GM12875 (cell line): ENCODE measurements around the gene ZFYVE28.

Experiments used
- H3K4me3 ChIP-seq: one replicate; pipeline ENCODE4 v1.5.1; 2011; ENCODE audit warnings: low read depth, low read length, control low read depth
- CTCF ChIP-seq: IDR thresholded peaks from 2 replicates; pipeline ENCODE4 v1.5.1; 2011; ENCODE audit warnings: low read depth, mild to moderate bottlenecking, control low read depth, inconsistent platforms, low read length, moderate library complexity, borderline replicate concordance; ENCODE audit not compliant: insufficient read depth

The ZFYVE28 gene

DNA sequence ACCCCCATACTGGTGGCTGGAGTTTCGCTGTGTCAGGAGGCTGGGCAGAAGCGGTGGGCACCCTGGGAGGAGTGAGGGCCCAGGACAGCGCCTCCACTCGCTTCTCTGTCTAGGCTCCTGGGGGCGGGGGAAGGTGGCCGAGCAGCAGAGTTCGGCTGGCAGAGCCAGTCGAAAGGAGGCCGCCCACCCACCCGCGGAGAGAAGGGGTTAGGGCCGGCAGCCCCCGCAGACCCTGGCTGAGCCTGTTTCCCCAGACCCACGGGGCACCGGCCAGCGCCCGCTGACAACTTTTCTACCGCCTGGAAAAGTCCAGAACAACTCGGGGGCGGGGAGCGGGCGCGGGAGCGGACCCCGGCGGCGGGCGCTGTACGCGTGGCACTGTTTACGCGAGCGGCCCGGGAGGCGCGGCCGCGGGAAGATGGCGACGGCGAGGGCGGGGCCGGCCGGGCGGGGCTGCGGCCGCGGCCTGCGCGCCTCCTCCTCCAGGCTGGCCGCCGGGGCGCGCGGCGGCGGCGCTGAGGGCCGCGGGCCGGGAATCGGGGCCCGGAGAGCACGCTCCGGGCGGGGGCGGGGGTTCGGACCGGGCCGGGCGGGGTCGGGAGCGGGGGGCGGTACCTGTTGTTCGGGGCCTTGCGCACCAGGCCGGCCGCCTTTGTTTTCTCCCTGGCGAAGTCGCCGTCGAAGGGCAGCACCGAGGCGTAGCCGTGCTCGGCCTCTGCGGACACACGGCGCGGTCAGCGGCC, 157.2 kb downstream of the ZFYVE28 start:
- peak overlapping the region; percentile 82 for H3K4me3 ChIP-seq
- TF ChIP-seq CTCF = no peak

- TF ChIP-seq CTCF = no peak
- peak overlapping the region; percentile 82 for H3K4me3 ChIP-seq
These were observed 157.9 kb downstream of the ZFYVE28 start for GRCh38 chr4:2260344-2261109.

DNA sequence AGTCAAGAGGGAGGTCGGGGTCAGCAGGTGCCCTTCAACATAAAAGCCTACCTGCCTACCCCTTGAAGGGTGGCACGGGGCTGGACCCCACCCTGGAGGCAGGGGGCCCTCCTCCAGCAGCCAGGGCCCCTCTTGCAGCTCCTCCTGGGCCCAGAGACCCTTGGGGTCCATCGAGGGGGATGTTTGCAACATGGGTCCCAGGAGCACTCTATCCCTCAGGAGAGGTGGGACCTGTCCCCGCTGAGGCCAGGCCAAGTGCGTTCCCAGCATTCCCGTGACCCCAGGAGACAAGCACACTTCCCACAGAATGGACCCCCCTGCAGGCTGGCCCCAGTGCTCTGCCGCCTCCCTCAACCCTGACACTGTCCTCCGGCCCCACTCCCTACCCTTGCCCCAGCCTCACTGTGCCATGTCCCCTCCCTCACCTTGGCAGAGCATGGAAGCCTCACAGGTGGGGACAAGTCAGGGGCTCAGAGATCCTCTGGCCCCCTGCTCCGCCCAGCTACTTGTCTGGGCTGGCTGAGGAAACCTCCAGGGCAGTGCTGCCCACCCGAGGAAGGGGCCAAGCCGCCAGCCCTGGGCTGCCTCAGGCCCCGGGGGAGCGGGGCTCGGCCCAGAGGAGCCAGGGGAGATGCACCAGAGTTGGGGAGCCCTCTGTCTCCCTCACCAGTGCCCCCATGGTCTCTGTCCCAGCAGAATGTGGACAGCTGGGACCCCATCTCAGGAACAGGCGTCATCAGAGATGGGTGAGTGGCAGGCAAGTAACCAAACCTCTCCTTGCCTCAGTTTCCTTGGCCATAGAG, 158.7 kb downstream of the ZFYVE28 start:
- no peak overlapping the region for H3K4me3 ChIP-seq
- no peak for TF ChIP-seq CTCF

GRCh38 chr4:2259036-2259540, 159.4 kb downstream of the ZFYVE28 start:
- no peak overlapping the region for H3K4me3 ChIP-seq
- TF ChIP-seq CTCF = no peak

DNA sequence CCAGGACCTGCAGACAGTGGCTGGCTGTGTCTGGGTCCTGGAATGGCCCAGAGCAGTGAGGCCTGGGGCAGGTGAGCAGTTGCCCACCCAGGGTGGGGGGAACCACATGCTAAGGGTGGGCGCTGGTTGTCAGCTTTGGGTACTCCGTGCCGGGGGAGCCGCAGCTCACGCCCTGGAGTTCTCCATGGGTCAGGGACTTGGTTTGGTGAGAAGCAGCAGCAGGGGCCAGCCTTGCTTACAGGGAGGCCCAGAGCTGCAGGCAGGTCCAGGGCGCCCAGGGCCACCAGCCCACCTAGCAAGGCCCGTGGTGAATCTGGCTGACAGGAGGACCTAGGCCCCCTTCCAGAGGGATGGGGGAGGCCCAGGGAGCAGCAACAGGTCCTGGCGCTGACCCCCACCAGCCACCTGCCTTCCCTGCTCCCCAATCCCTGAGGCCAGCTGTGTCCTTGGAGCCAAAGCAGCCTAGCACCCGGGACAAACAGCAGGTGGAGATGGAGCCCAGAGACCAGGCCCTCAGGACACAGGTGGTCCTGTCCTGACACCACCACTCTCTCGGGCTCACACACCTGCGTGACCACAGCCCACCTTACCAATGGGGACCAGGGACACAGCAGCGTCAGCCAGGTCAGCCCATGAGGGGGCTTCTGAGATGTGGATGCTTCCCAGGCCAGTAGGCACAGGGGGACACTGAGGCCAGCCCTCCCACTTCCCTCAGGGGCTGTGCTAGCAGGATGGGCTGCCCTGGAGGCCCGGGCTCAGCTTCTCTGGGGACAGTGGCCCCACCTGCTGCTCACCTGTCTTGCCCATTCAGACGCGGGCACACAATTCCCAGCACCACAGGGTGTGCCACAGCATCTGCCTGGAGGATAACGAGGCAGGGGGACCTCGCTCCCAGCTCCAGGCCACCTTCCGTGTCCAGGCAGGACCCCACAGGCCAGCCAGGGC, 160.1 kb downstream of the ZFYVE28 start:
- TF ChIP-seq CTCF = no peak
- no peak overlapping the region for H3K4me3 ChIP-seq

DNA sequence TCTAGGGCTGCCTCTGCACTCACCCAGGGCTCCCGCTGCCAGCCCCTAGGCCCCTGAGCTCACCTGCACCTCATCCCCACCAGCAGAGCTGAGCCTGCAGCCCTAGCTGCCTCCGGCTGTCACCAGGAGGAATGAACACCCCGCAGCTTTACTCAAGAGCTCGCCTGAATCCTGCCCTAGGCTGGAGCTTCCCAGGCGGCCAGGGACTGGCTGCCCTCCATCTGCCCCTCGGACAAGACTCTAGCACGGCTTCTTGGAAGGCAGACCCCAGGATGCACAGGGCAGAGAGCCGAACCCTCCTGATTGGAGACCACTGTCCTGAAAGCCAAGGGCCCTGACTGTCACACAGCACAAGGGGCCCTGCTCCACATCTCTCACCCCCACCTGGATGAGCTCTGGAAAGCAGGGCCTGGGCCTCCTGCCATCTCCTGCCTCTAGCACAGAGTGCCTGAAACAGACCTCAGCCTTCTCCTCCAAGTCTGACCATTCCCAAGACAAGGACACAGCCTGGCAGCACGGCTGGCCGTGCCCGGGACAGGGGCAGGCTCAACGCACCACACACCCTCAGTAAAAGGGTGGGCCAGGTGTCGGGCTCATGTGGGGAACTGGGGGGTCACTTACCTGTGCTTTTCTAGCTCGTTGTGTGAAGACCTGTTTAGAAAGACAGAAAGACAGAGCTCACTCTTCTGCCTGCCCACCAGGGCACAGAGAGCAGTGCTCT, 160.9 kb downstream of the ZFYVE28 start:
- TF ChIP-seq CTCF = no peak
- no peak overlapping the region for H3K4me3 ChIP-seq
